ENCODE results near the gene ATP6V0C.

ATP6V0C gene

DNA sequence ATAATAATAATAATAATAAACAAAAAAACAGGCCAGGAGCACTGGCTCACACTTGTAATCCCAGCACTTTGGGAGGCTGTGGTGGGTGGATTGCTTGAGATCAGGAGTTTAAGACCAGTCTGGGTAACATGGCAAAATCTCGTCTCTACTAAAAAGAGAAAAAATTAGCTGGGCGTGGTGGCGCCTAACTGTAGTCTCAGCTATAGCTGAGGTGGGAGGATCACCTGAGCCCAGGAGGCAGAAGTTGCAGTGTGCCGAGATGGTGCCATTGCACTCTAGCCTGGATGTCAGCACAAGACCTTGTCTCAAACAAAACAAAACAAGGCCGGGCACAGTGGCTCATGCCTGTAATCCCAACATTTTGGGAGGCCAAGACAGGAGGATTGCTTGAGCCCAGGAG lies 18.7 kb upstream of the ATP6V0C start:
- no peak overlapping the region for H3K4me3 ChIP-seq (ENCODE audit: low read depth, low read length)
- no peaks in the 10 kb centered on the region for H3K27me3 ChIP-seq (ENCODE audit: insufficient read depth, low read length)
- H3K27ac ChIP-seq (ENCODE audit: low read depth, low read length) = no peak overlapping the region
- 0 out of 2 replicates have a peak, but pooled peaks cover 4% of the 10 kb centered on the region for H3K36me3 ChIP-seq (ENCODE audit: insufficient read depth, low read length)
- no peaks in the 10 kb centered on the region for H3K79me2 ChIP-seq (ENCODE audit: control insufficient read depth, insufficient read depth, low read length, unreplicated experiment)
- H3K4me1 ChIP-seq (ENCODE audit: control insufficient read depth, insufficient read depth, low read length, unreplicated experiment) = peaks cover 6% of the 10 kb centered on the region
- H2AFZ ChIP-seq (ENCODE audit: low read length, unreplicated experiment) = no peak overlapping the region

DNA sequence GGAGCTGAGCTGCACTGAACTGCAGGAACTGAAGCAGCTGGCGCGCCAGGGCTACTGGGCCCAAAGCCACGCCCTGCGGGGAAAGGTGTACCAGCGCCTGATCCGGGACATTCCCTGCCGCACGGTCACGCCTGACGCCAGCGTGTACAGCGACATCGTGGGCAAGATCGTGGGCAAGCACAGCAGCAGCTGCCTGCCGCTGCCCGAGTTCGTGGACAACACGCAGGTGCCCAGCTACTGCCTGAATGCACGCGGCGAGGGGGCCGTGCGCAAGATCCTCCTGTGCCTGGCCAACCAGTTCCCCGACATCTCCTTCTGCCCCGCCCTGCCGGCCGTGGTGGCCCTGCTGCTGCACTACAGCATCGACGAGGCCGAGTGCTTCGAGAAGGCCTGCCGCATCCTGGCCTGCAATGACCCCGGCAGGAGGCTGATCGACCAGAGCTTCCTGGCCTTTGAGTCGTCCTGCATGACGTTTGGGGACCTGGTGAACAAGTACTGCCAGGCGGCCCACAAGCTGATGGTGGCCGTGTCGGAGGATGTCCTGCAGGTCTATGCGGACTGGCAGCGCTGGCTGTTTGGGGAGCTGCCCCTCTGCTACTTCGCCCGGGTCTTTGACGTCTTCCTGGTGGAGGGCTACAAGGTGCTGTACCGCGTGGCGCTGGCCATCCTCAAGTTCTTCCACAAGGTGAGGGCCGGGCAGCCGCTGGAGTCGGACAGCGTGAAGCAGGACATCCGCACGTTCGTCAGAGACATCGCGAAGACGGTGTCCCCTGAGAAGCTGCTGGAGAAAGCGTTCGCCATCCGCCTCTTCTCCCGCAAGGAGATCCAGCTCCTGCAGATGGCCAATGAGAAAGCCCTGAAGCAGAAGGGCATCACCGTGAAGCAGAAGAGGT lies 17.3 kb upstream of the ATP6V0C start:
- H3K4me3 ChIP-seq (ENCODE audit: low read depth, low read length) = no peak overlapping the region
- no peak overlapping the region for H2AFZ ChIP-seq (ENCODE audit: low read length, unreplicated experiment)
- H3K27me3 ChIP-seq (ENCODE audit: insufficient read depth, low read length) = no peaks in the 10 kb centered on the region
- no peak overlapping the region for H3K27ac ChIP-seq (ENCODE audit: low read depth, low read length)
- no peaks in the 10 kb centered on the region for H3K79me2 ChIP-seq (ENCODE audit: control insufficient read depth, insufficient read depth, low read length, unreplicated experiment)
- 0 out of 2 replicates have a peak, but pooled peaks cover 4% of the 10 kb centered on the region for H3K36me3 ChIP-seq (ENCODE audit: insufficient read depth, low read length)
- H3K4me1 ChIP-seq (ENCODE audit: control insufficient read depth, insufficient read depth, low read length, unreplicated experiment) = peaks cover 6% of the 10 kb centered on the region

DNA sequence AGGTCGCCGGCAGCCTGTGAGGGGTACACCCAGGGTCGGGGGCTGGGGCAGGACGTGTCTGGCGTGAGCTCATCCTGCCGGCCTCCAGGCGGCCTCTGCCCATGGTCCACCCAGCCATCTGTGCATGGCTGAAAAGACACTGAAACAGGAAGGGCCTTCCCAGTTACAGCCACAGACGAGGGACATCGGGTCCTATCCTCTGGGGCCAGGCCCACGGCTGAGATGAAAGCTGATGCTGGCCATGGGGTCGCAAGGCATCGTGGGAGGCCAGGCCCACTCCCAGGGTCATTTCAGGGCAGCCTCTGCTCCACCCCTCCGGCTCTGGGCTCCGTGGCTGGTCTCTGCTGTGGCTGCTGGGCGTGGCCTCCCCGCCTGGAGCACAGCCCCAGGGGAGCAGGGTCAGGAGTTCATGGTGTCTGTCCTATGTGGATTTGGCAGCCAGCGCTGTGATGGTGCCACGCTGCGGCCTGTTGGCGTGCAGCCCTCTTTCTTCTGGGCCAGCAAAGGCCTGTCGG lies 16.6 kb upstream of the ATP6V0C start:
- Histone ChIP-seq H2AFZ (ENCODE audit: low read length, unreplicated experiment) (no peak overlapping the region), H3K4me1 (ENCODE audit: control insufficient read depth, insufficient read depth, low read length, unreplicated experiment) (peaks cover 6% of the 10 kb centered on the region), H3K79me2 (ENCODE audit: control insufficient read depth, insufficient read depth, low read length, unreplicated experiment) (no peaks in the 10 kb centered on the region), H3K36me3 (ENCODE audit: insufficient read depth, low read length) (0 out of 2 replicates have a peak, but pooled peaks cover 4% of the 10 kb centered on the region), H3K27ac (ENCODE audit: low read depth, low read length) (no peak overlapping the region), H3K27me3 (ENCODE audit: insufficient read depth, low read length) (no peaks in the 10 kb centered on the region), H3K4me3 (ENCODE audit: low read depth, low read length) (no peak overlapping the region)

DNA sequence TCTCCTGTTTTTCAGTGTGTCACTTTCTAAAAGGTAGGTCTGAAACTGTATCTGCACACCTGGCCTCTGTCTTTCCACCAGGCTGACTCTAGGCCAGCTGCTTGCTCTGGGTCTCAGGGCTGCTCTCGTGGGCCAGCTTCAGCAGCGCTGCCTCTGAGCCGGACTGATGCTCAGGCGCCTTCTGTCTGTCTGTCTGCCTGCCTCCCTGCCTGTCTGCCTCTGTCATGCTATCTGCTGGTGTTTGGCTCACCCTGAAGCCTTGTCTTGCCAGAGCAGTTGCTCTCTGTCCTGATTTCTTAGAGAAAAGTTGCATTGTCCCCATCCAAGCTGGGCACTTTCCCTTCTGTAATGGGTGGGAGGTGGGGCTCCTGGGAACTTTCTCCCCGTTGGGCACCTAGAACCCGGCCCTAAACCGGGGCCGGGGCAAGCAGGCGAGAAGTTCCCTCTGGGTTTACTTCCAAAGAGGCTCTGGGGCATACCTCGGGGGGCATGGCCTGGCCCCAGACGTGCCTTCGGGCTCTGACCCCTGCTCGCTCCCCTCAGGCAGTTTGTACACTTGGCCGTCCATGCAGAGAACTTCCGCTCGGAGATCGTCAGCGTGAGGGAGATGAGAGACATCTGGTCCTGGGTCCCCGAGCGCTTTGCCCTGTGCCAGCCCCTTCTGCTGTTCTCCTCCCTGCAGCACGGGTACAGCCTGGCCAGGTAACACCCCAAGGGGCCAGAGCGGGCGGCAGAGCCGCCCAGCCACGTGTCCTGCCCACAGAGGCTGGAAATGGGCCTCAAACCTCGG lies 15.9 kb upstream of the ATP6V0C start:
- no peak overlapping the region for H3K27ac ChIP-seq (ENCODE audit: low read depth, low read length)
- H3K79me2 ChIP-seq (ENCODE audit: control insufficient read depth, insufficient read depth, low read length, unreplicated experiment) = no peaks in the 10 kb centered on the region
- H3K4me3 ChIP-seq (ENCODE audit: low read depth, low read length) = no peak overlapping the region
- H3K4me1 ChIP-seq (ENCODE audit: control insufficient read depth, insufficient read depth, low read length, unreplicated experiment) = peaks cover 10% of the 10 kb centered on the region
- 0 out of 2 replicates have a peak, but pooled peaks cover 4% of the 10 kb centered on the region for H3K36me3 ChIP-seq (ENCODE audit: insufficient read depth, low read length)
- no peak overlapping the region for H2AFZ ChIP-seq (ENCODE audit: low read length, unreplicated experiment)
- H3K27me3 ChIP-seq (ENCODE audit: insufficient read depth, low read length) = no peaks in the 10 kb centered on the region

DNA sequence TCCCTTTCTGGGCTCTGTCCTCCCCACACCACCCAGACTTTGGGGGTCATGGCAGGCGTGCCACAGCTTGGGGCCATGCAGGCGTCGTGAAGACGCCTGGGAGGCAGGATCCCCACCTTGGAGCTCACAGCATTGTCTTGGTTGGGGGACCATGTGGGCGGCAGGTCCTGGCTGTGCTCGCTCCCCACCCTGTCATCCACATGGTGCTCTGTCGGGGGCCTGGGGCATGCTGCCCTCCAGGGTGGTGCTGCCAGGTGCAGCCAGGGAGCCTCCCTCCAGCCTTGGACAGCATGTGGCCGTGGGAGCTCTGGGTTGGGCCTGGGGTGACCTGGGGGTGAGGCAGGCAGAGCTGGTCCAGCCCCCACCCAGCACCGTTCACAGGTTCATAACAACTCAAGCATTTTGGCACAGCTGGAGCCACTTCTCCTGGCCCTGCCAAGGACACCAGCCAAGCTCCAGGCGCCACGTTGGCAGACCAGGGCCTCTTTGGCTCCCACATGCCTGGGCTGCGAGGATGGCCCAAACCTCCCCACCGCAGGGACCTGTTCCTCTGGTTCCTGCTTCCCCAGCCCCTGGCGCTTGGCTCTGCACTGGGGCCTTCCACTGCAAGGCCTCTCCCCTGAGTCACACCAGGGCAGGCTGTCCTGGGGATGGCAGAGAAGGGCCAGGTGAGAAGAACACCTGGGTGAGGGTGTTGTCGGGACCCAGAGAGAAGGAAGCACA lies 15.1 kb upstream of the ATP6V0C start:
- Histone ChIP-seq H3K27me3 (ENCODE audit: insufficient read depth, low read length) (no peaks in the 10 kb centered on the region), H3K27ac (ENCODE audit: low read depth, low read length) (no peak overlapping the region), H3K4me3 (ENCODE audit: low read depth, low read length) (no peak overlapping the region), H3K36me3 (ENCODE audit: insufficient read depth, low read length) (0 out of 2 replicates have a peak, but pooled peaks cover 4% of the 10 kb centered on the region), H3K79me2 (ENCODE audit: control insufficient read depth, insufficient read depth, low read length, unreplicated experiment) (no peaks in the 10 kb centered on the region), H3K4me1 (ENCODE audit: control insufficient read depth, insufficient read depth, low read length, unreplicated experiment) (peaks cover 13% of the 10 kb centered on the region), H2AFZ (ENCODE audit: low read length, unreplicated experiment) (no peak overlapping the region)

DNA sequence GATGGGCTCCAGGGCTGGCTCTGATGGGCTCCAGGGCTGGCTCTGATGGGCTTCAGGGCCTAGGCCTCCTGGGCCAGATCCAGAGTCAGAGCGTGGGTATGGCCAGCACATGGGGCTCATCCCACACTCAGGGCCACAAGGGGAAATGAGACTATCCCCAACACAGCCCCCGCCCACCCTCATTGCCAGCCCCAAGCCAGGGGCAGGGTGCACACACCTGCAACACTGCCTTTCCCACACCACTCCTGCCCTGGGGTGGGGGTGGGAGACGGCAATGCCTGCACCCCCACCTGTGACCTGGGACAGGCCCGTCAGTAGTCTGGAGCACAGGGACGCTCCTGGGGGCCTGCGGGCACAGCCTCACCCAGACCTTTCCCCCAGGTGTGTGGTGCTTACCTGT lies 14.3 kb upstream of the ATP6V0C start:
- no peaks in the 10 kb centered on the region for H3K27me3 ChIP-seq (ENCODE audit: insufficient read depth, low read length)
- no peak overlapping the region for H3K4me3 ChIP-seq (ENCODE audit: low read depth, low read length)
- no peak overlapping the region for H3K27ac ChIP-seq (ENCODE audit: low read depth, low read length)
- H3K36me3 ChIP-seq (ENCODE audit: insufficient read depth, low read length) = 0 out of 2 replicates have a peak, but pooled peaks cover 4% of the 10 kb centered on the region
- H3K4me1 ChIP-seq (ENCODE audit: control insufficient read depth, insufficient read depth, low read length, unreplicated experiment) = peaks cover 13% of the 10 kb centered on the region
- no peak overlapping the region for H2AFZ ChIP-seq (ENCODE audit: low read length, unreplicated experiment)
- H3K79me2 ChIP-seq (ENCODE audit: control insufficient read depth, insufficient read depth, low read length, unreplicated experiment) = no peaks in the 10 kb centered on the region

DNA sequence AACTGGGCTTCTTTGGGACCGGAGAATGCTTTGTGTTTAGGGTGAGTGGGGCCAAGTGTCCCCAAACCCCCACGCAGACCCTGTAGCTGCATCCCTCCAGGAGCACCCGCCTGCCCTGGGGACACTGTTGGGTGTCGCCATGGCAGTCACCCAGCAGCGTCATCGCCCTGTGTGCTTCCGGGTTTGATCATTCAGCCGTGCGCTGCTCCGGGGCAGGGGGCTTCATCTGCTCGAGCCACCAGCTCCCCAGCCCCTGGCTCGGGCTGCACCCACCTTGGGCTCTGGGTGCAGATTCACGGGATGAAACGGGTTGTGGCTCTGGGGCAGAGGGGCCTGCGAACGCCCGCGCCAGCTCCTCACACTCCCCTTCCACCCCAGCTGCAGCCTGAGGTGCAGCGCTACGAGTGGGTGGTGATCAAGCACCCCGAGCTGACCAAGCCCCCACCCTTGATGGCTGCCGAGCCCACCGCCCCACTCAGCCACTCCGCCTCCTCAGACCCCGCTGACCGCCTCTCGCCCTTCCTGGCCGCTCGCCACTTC lies 13.8 kb upstream of the ATP6V0C start:
- Histone ChIP-seq H3K4me3 (ENCODE audit: low read depth, low read length) (no peak overlapping the region), H3K27ac (ENCODE audit: low read depth, low read length) (no peak overlapping the region), H3K36me3 (ENCODE audit: insufficient read depth, low read length) (0 out of 2 replicates have a peak, but pooled peaks cover 4% of the 10 kb centered on the region), H3K79me2 (ENCODE audit: control insufficient read depth, insufficient read depth, low read length, unreplicated experiment) (no peaks in the 10 kb centered on the region), H2AFZ (ENCODE audit: low read length, unreplicated experiment) (no peak overlapping the region), H3K4me1 (ENCODE audit: control insufficient read depth, insufficient read depth, low read length, unreplicated experiment) (peaks cover 13% of the 10 kb centered on the region), H3K27me3 (ENCODE audit: insufficient read depth, low read length) (no peaks in the 10 kb centered on the region)

DNA sequence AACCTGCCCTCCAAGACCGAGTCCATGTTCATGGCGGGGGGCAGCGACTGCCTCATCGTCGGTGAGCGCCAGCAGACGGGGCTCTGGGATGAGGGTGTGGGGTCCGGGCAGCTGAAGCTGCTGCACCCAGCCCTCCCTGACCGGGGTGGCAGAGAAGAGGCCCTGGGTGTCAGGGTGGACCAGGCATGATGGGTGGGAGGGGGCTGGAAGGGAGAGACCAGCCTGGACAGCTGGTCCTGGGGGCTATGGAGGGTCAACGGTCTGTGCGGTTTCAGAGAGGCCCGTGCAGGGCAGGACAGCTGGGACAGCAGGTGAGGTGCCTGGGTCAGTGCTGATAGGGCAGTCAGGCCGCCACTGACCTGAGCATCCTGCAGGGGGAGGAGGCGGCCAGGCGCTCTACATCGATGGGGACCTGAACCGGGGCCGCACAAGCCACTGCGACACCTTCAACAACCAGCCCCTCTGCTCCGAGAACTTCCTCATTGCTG lies 13.3 kb upstream of the ATP6V0C start:
- H3K4me3 ChIP-seq (ENCODE audit: low read depth, low read length) = no peak overlapping the region
- H3K4me1 ChIP-seq (ENCODE audit: control insufficient read depth, insufficient read depth, low read length, unreplicated experiment) = peaks cover 13% of the 10 kb centered on the region
- no peak overlapping the region for H3K27ac ChIP-seq (ENCODE audit: low read depth, low read length)
- 0 out of 2 replicates have a peak, but pooled peaks cover 4% of the 10 kb centered on the region for H3K36me3 ChIP-seq (ENCODE audit: insufficient read depth, low read length)
- H3K79me2 ChIP-seq (ENCODE audit: control insufficient read depth, insufficient read depth, low read length, unreplicated experiment) = no peaks in the 10 kb centered on the region
- no peak overlapping the region for H2AFZ ChIP-seq (ENCODE audit: low read length, unreplicated experiment)
- H3K27me3 ChIP-seq (ENCODE audit: insufficient read depth, low read length) = no peaks in the 10 kb centered on the region

DNA sequence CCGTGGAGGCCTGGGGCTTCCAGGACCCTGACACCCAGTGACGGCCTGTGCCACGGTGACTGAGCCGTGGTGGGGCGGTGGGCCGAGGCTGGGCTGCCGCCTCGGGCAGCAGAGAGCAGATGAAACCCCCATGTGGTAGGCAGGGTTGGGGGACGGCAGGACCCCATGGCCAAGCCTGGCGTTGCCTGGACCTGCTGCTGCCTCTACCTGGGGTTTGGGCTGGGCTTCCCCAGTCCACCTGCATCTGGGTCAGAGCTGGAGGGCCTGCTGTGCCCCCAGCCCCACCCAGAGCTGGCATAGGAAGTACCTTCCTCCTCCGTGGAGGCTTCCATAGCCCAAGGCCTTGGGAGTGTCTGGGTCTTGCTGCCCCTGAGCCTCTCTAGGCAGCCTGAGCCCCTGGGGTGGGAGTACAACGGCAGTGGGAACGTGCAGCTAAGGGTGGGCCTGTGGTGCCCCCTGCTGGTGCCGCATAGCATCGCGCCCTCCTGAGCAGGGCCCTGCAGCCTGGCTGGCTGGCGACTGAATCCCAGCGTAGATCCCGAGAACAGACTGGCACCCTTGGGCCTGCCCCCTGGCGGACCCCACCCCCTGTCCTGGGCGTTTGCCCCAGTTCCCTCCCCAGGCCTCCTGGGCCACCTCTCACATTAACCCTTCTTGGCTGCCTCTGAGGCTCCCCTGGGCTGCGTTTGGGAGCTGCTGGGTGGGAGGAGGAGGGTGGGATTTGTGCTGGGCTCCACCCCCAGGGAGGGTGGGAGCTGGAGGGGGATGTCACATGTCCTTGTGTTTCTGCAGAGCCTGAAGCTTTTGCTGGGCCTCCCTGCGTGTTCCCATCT lies 12.6 kb upstream of the ATP6V0C start:
- no peaks in the 10 kb centered on the region for H3K79me2 ChIP-seq (ENCODE audit: control insufficient read depth, insufficient read depth, low read length, unreplicated experiment)
- no peak overlapping the region for H3K27ac ChIP-seq (ENCODE audit: low read depth, low read length)
- no peak overlapping the region for H2AFZ ChIP-seq (ENCODE audit: low read length, unreplicated experiment)
- 0 out of 2 replicates have a peak, but pooled peaks cover 4% of the 10 kb centered on the region for H3K36me3 ChIP-seq (ENCODE audit: insufficient read depth, low read length)
- no peaks in the 10 kb centered on the region for H3K27me3 ChIP-seq (ENCODE audit: insufficient read depth, low read length)
- H3K4me3 ChIP-seq (ENCODE audit: low read depth, low read length) = no peak overlapping the region
- H3K4me1 ChIP-seq (ENCODE audit: control insufficient read depth, insufficient read depth, low read length, unreplicated experiment) = peaks cover 13% of the 10 kb centered on the region
